HCT116 (cell line): Measurements from ENCODE around the gene DPP4.
"Not testable (repeated sequence)": the region's sequence is repeated elsewhere in the genome, so short reads cannot be mapped to it uniquely, and the experiment has no call there.

Source experiments
- CEBPB ChIP-seq: IDR thresholded peaks from 2 replicates; pipeline ENCODE4 v1.6.1; 2012; ENCODE audit warnings: low read depth
- EZH2phosphoT487 ChIP-seq: fragments of 200-600 bp; IDR thresholded peaks from 2 replicates; pipeline ENCODE4 v1.6.1; 2018; ENCODE audit warnings: antibody characterized with exemption, borderline replicate concordance
- JUND ChIP-seq: IDR thresholded peaks from 2 replicates; pipeline ENCODE4 v1.6.1; 2012
- POLR2A ChIP-seq: IDR thresholded peaks from 2 replicates; pipeline ENCODE4 v1.7.0; 2011; ENCODE audit warnings: borderline replicate concordance; ENCODE audit not compliant: insufficient read depth, insufficient read length; ENCODE audit errors: extremely low read depth
- POLR2AphosphoS5 ChIP-seq: IDR thresholded peaks from 2 replicates; pipeline ENCODE4 v1.6.1; 2011; ENCODE audit warnings: mild to moderate bottlenecking, low read depth, low read length, moderate library complexity
- RAD21 ChIP-seq: IDR thresholded peaks from 2 replicates; pipeline ENCODE4 v1.6.1; 2012; ENCODE audit warnings: low read depth, mild to moderate bottlenecking
- SIN3A ChIP-seq: IDR thresholded peaks from 2 replicates; pipeline ENCODE4 v1.6.1; 2012; ENCODE audit warnings: low read depth
- SP1 ChIP-seq: IDR thresholded peaks from 2 replicates; pipeline ENCODE4 v1.6.1; 2012; ENCODE audit warnings: low read depth
- ZBTB33 ChIP-seq: IDR thresholded peaks from 2 replicates; pipeline ENCODE4 v1.6.1; 2011; ENCODE audit warnings: mild to moderate bottlenecking, low read length, moderate library complexity; ENCODE audit not compliant: insufficient replicate concordance; ENCODE audit errors: extremely low read depth
- TF ChIP-seq, protein P1 (sequence below), 3 experiments: fragments of 200-600 bp in 1 of 3; sonication (generic) in 1 of 3; IDR thresholded peaks in 2 of 3; conservative IDR thresholded peaks in 1 of 3; 2 replicates each; pipeline ENCODE4 v1.5.1; 2012 to 2017; ENCODE audit warnings: low read depth in 2 of 3, low read length in 2 of 3, antibody characterized with exemption in 1 of 3, borderline replicate concordance in 1 of 3, control low read depth in 1 of 3, mild to moderate bottlenecking in 1 of 3, mixed read lengths in 1 of 3, mixed run types in 1 of 3, moderate library complexity in 1 of 3; ENCODE audit not compliant: insufficient read depth in 1 of 3

- TF ChIP-seq, protein P1, sequence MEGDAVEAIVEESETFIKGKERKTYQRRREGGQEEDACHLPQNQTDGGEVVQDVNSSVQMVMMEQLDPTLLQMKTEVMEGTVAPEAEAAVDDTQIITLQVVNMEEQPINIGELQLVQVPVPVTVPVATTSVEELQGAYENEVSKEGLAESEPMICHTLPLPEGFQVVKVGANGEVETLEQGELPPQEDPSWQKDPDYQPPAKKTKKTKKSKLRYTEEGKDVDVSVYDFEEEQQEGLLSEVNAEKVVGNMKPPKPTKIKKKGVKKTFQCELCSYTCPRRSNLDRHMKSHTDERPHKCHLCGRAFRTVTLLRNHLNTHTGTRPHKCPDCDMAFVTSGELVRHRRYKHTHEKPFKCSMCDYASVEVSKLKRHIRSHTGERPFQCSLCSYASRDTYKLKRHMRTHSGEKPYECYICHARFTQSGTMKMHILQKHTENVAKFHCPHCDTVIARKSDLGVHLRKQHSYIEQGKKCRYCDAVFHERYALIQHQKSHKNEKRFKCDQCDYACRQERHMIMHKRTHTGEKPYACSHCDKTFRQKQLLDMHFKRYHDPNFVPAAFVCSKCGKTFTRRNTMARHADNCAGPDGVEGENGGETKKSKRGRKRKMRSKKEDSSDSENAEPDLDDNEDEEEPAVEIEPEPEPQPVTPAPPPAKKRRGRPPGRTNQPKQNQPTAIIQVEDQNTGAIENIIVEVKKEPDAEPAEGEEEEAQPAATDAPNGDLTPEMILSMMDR (IDR thresholded peaks at IDR 0.05 in 2 of 3, conservative IDR thresholded peaks at IDR 0.05 in 1 of 3; ENCODE audit: borderline replicate concordance in 1 of 3, insufficient read depth in 1 of 3, low read depth in 2 of 3, low read length in 2 of 3) = not testable (repeated sequence)
- not testable (repeated sequence) for TF ChIP-seq CEBPB, POLR2A, SIN3A, RAD21, ZBTB33, EZH2phosphoT487, JUND, SP1, POLR2AphosphoS5
These were observed 24.9 kb downstream of the DPP4 start for GRCh38 chr2:162049089-162049488.
